Erythroblast (primary cell): ENCODE data around the gene C16orf95.

Experiments used
- GATA1 ChIP-seq: IDR thresholded peaks from 2 replicates; pipeline ENCODE4 v1.6.1; 2011; ENCODE audit warnings: low read depth, mild to moderate bottlenecking, control low read depth, low read length, moderate library complexity
- POLR2A ChIP-seq: IDR thresholded peaks from 2 replicates; pipeline ENCODE4 v1.6.1; 2011; ENCODE audit warnings: mild to moderate bottlenecking, low read length

GRCh38 chr16:87332150-87332549 is 15.0 kb upstream of the C16orf95 start:
- no peak for TF ChIP-seq POLR2A
- TF ChIP-seq GATA1 = no peak
